ENCODE results near the gene KCNMB4.

- TF ChIP-seq CTCF (IDR thresholded peaks at IDR 0.05): no peak
- TF ChIP-seq SIN3A (IDR thresholded peaks at IDR 0.05; ENCODE audit: borderline replicate concordance, insufficient read depth, low read depth, low read length): no peak
- TF ChIP-seq POLR2AphosphoS5 (IDR thresholded peaks at IDR 0.05; ENCODE audit: low read depth, low read length): no peak
- no peak for TF ChIP-seq TCF7L2 (IDR thresholded peaks at IDR 0.05; ENCODE audit: low read depth, low read length)
- no peak for TF ChIP-seq REST (IDR thresholded peaks at IDR 0.05; ENCODE audit: insufficient read depth in 1 of 2, low read depth in 2 of 2, low read length in 1 of 2)
Measured at GRCh38 chr12:70443062-70443673, 77.1 kb downstream of the KCNMB4 start.
